CD8-positive, alpha-beta memory T cell (primary cell): ENCODE data around the gene IL1B. TPM values are rescaled to one million over a fixed set of nuclear protein-coding genes. Genes with fewer than 3 reads are reported as not detected.

Experiments
- CTCF ChIA-PET: fragments of 350-600 bp; sonication (Branson Sonifier 250); formaldehyde crosslinking; loops from one replicate; lab custom pipeline; 2021; ENCODE audit warnings: antibody characterized with exemption; lab: Charles Lee
- POLR2A ChIA-PET: fragments of 350-600 bp; sonication (Branson Sonifier 250); formaldehyde crosslinking; loops from one replicate; lab custom pipeline; 2021; ENCODE audit warnings: antibody characterized with exemption; lab: Charles Lee
- DNase-seq, 5 donors: peaks; one replicate each; pipeline versions ENCODE4 v3.0.0 to v3.0.0-alpha.2; 2020 to 2022; ENCODE audit warnings: mixed read lengths in 1 of 5
- H3K27ac ChIP-seq: one replicate; pipeline ENCODE4 v1.7.0; 2013; ENCODE audit warnings: low read depth, mild to moderate bottlenecking, low read length, moderate library complexity
- H3K27me3 ChIP-seq: 2 replicates; pipeline ENCODE4 v1.7.0; 2013; ENCODE audit warnings: low read length, mild to moderate bottlenecking; ENCODE audit not compliant: insufficient read depth, poor library complexity, severe bottlenecking
- H3K36me3 ChIP-seq: 2 replicates; pipeline ENCODE4 v1.7.0; 2013; ENCODE audit warnings: mild to moderate bottlenecking, low read length, moderate library complexity; ENCODE audit not compliant: insufficient read depth
- H3K4me1 ChIP-seq: 2 replicates; pipeline ENCODE4 v1.7.0; 2013; ENCODE audit warnings: mild to moderate bottlenecking, low read length, moderate library complexity; ENCODE audit not compliant: insufficient read depth
- H3K4me3 ChIP-seq: 2 replicates; pipeline ENCODE4 v1.7.0; 2013; ENCODE audit warnings: mild to moderate bottlenecking, low read length
- H3K9me3 ChIP-seq: 2 replicates; pipeline ENCODE4 v1.7.0; 2013; ENCODE audit warnings: mild to moderate bottlenecking, low read length
- H3K27ac Mint-ChIP-seq, 8 donors: one replicate each; pipeline ENCODE4 v1.8.0; 2020 to 2021; ENCODE audit warnings: mixed read lengths in 8 of 8, mild to moderate bottlenecking in 6 of 8, inconsistent platforms in 3 of 8, moderate library complexity in 3 of 8
- H3K27me3 Mint-ChIP-seq, 2 donors: one replicate each; pipeline ENCODE4 v1.8.0; 2020 to 2021; ENCODE audit warnings: mixed read lengths in 2 of 2, mild to moderate bottlenecking in 1 of 2, moderate library complexity in 1 of 2
- H3K36me3 Mint-ChIP-seq, 3 donors: one replicate each; pipeline ENCODE4 v1.8.0; 2020 to 2021; ENCODE audit warnings: mixed read lengths in 3 of 3, inconsistent platforms in 1 of 3, mild to moderate bottlenecking in 1 of 3
- H3K4me1 Mint-ChIP-seq, 3 donors: one replicate each; pipeline ENCODE4 v1.8.0; 2020 to 2021; ENCODE audit warnings: mixed read lengths in 3 of 3, inconsistent platforms in 1 of 3, mild to moderate bottlenecking in 1 of 3
- H3K4me3 Mint-ChIP-seq, 7 donors: one replicate each; pipeline ENCODE4 v1.8.0; 2020 to 2021; ENCODE audit warnings: mixed read lengths in 7 of 7, mild to moderate bottlenecking in 6 of 7, moderate library complexity in 4 of 7, inconsistent platforms in 2 of 7
- H3K9me3 Mint-ChIP-seq, 5 donors: one replicate each; pipeline ENCODE4 v1.8.0; 2020 to 2022; ENCODE audit warnings: mixed read lengths in 5 of 5, mild to moderate bottlenecking in 3 of 5, moderate library complexity in 2 of 5, inconsistent platforms in 1 of 5
- polyA plus RNA-seq: library from polyadenylated mRNA; unstranded; fragments of 300-500 nt; fragmentation: Illumina TruSeq; gene quantifications from one replicate; pipeline ENCODE4 v1.2.3, GENCODE V29; 2021
- total RNA-seq, 2 experiments: library from RNA; stranded (reverse); gene quantifications; one replicate each; pipeline ENCODE4 v1.2.3, GENCODE V29; 2021

IL1B gene
- total and polyA plus RNA-seq, 3 experiments from 2014 or later = not detected

GRCh38 chr2:112880091-112880531 lies 43.5 kb upstream of the IL1B start:
- Histone ChIP-seq H3K27me3 (no peaks in the 10 kb centered on the region), H3K9me3 (no peaks in the 10 kb centered on the region), H3K4me3 (no peak overlapping the region), H3K4me1 (no peaks in the 10 kb centered on the region), H3K36me3 (no peaks in the 10 kb centered on the region), H3K27ac (no peak overlapping the region)
- Mint-ChIP-seq H3K36me3 (no peaks in the 10 kb centered on the region), H3K27ac (peak overlapping the region in 1 of 8 donors; percentile 44), H3K27me3 (peaks cover 0 to 7% of the 10 kb centered on the region in 2 donors), H3K9me3 (no peaks in the 10 kb centered on the region), H3K4me3 (peak overlapping the region in 2 of 7 donors; percentile 27 to 28), H3K4me1 (peaks cover 4 to 16% (median 6%) of the 10 kb centered on the region in 3 donors)
- ChIA-PET POLR2A (no interaction called here), CTCF (no interaction called here)
- no peak for DNase-seq

GRCh38 chr2:112879491-112880041 lies 43.0 kb upstream of the IL1B start:
- peaks cover 0 to 9% of the 10 kb centered on the region in 2 donors for H3K27me3 Mint-ChIP-seq
- Histone ChIP-seq H3K4me3 (no peak overlapping the region), H3K9me3 (no peaks in the 10 kb centered on the region), H3K36me3 (no peaks in the 10 kb centered on the region), H3K27me3 (no peaks in the 10 kb centered on the region), H3K4me1 (no peaks in the 10 kb centered on the region), H3K27ac (no peak overlapping the region)
- no peak for DNase-seq
- POLR2A ChIA-PET = no interaction called here
- peak overlapping the region in 1 of 8 donors; percentile 44 for H3K27ac Mint-ChIP-seq
- peak overlapping the region in 1 of 7 donors; percentile 28 for H3K4me3 Mint-ChIP-seq
- H3K36me3 Mint-ChIP-seq = no peaks in the 10 kb centered on the region
- H3K9me3 Mint-ChIP-seq = no peaks in the 10 kb centered on the region
- peaks cover 0 to 11% (median under 1%) of the 10 kb centered on the region in 3 donors for H3K4me1 Mint-ChIP-seq
- CTCF ChIA-PET = no interaction called here

- Mint-ChIP-seq H3K9me3 (peaks cover 0 to 4% (median 0%) of the 10 kb centered on the region in 5 donors), H3K4me3 (no peak overlapping the region), H3K4me1 (peaks cover 0 to 11% (median 0%) of the 10 kb centered on the region in 3 donors), H3K36me3 (no peaks in the 10 kb centered on the region), H3K27me3 (peaks cover 4 to 11% of the 10 kb centered on the region in 2 donors), H3K27ac (no peak overlapping the region)
- no peaks in the 10 kb centered on the region for H3K9me3 ChIP-seq
- POLR2A ChIA-PET = no interaction called here
- DNase-seq = no peak
- H3K27ac ChIP-seq = no peak overlapping the region
- no peaks in the 10 kb centered on the region for H3K4me1 ChIP-seq
- H3K4me3 ChIP-seq = no peak overlapping the region
- CTCF ChIA-PET = no interaction called here
- no peaks in the 10 kb centered on the region for H3K27me3 ChIP-seq
- H3K36me3 ChIP-seq = no peaks in the 10 kb centered on the region
These were observed 40.8 kb upstream of the IL1B start for GRCh38 chr2:112877423-112877822.

GRCh38 chr2:112876971-112877361 lies 40.4 kb upstream of the IL1B start:
- no peaks in the 10 kb centered on the region for H3K27me3 ChIP-seq
- no peaks in the 10 kb centered on the region for H3K9me3 ChIP-seq
- H3K4me3 Mint-ChIP-seq = no peak overlapping the region
- no peak overlapping the region for H3K4me3 ChIP-seq
- peaks cover 0 to 4% (median 0%) of the 10 kb centered on the region in 5 donors for H3K9me3 Mint-ChIP-seq
- H3K36me3 ChIP-seq = no peaks in the 10 kb centered on the region
- ChIA-PET POLR2A (no interaction called here), CTCF (no interaction called here)
- H3K27me3 Mint-ChIP-seq = peaks cover 8 to 15% of the 10 kb centered on the region in 2 donors
- H3K4me1 Mint-ChIP-seq = peaks cover 0 to 11% (median 0%) of the 10 kb centered on the region in 3 donors
- no peak overlapping the region for H3K27ac ChIP-seq
- H3K4me1 ChIP-seq = no peaks in the 10 kb centered on the region
- DNase-seq = no peak
- H3K36me3 Mint-ChIP-seq = no peaks in the 10 kb centered on the region
- no peak overlapping the region for H3K27ac Mint-ChIP-seq

GRCh38 chr2:112876257-112876970 lies 39.8 kb upstream of the IL1B start:
- Mint-ChIP-seq H3K4me1 (peaks cover 0 to 11% (median 0%) of the 10 kb centered on the region in 3 donors), H3K27me3 (peaks cover 10 to 16% of the 10 kb centered on the region in 2 donors), H3K27ac (no peak overlapping the region), H3K36me3 (no peaks in the 10 kb centered on the region), H3K4me3 (no peak overlapping the region), H3K9me3 (peaks cover 0 to 4% (median 0%) of the 10 kb centered on the region in 5 donors)
- no peaks in the 10 kb centered on the region for H3K4me1 ChIP-seq
- POLR2A ChIA-PET = no interaction called here
- no peak overlapping the region for H3K4me3 ChIP-seq
- CTCF ChIA-PET = no interaction called here
- no peaks in the 10 kb centered on the region for H3K27me3 ChIP-seq
- H3K9me3 ChIP-seq = no peaks in the 10 kb centered on the region
- H3K27ac ChIP-seq = no peak overlapping the region
- DNase-seq = no peak
- no peaks in the 10 kb centered on the region for H3K36me3 ChIP-seq

GRCh38 chr2:112870841-112871835 lies 34.6 kb upstream of the IL1B start:
- no peaks in the 10 kb centered on the region for H3K27me3 ChIP-seq
- no peak overlapping the region for H3K27ac Mint-ChIP-seq
- H3K9me3 Mint-ChIP-seq = peaks cover 0 to 4% (median 0%) of the 10 kb centered on the region in 5 donors
- H3K4me3 Mint-ChIP-seq = no peak overlapping the region
- no peaks in the 10 kb centered on the region for H3K4me1 Mint-ChIP-seq
- no peaks in the 10 kb centered on the region for H3K36me3 Mint-ChIP-seq
- H3K27me3 Mint-ChIP-seq = peaks cover 25 to 37% of the 10 kb centered on the region in 2 donors
- H3K9me3 ChIP-seq = no peaks in the 10 kb centered on the region
- ChIA-PET POLR2A (no interaction called here), CTCF (no interaction called here)
- DNase-seq = no peak
- no peaks in the 10 kb centered on the region for H3K4me1 ChIP-seq
- H3K36me3 ChIP-seq = no peaks in the 10 kb centered on the region
- H3K27ac ChIP-seq = no peak overlapping the region
- no peak overlapping the region for H3K4me3 ChIP-seq

GRCh38 chr2:112869258-112869842 lies 32.8 kb upstream of the IL1B start:
- H3K27ac Mint-ChIP-seq = no peak overlapping the region
- H3K36me3 ChIP-seq = no peaks in the 10 kb centered on the region
- no peak overlapping the region for H3K27ac ChIP-seq
- peaks cover 0 to 4% (median 0%) of the 10 kb centered on the region in 3 donors for H3K36me3 Mint-ChIP-seq
- H3K27me3 ChIP-seq = no peaks in the 10 kb centered on the region
- DNase-seq = no peak
- H3K9me3 Mint-ChIP-seq = peaks cover 0 to 4% (median 0%) of the 10 kb centered on the region in 5 donors
- H3K4me1 ChIP-seq = no peaks in the 10 kb centered on the region
- H3K4me3 Mint-ChIP-seq = no peak overlapping the region
- H3K27me3 Mint-ChIP-seq = peaks cover 21 to 37% of the 10 kb centered on the region in 2 donors
- CTCF ChIA-PET = interaction anchor here (2.3 kb wide), 1 partner anchor 16 kb away, joined by 5 read pairs; no protein-coding TSS in a partner anchor
- no peaks in the 10 kb centered on the region for H3K4me1 Mint-ChIP-seq
- POLR2A ChIA-PET = no interaction called here
- no peak overlapping the region for H3K4me3 ChIP-seq
- no peaks in the 10 kb centered on the region for H3K9me3 ChIP-seq
